ENCODE results near the gene CEP89. TPM values are rescaled to one million over a fixed set of nuclear protein-coding genes. Genes with fewer than 3 reads are reported as not detected.

CEP89 gene
- total RNA-seq, 4 donors from 2014 or later = 3.4 to 20.9 (median 9.5) TPM

- ATAC-seq = no peak
- intact Hi-C loops (cut with DNase I; ENCODE audit: low total_unique reads) = no loop called here
- TF ChIP-seq POLR2A (IDR thresholded peaks at IDR 0.05) = no peak
- no peak for TF ChIP-seq CTCF (IDR thresholded peaks at IDR 0.05 in 4 of 5, conservative IDR thresholded peaks at IDR 0.05 in 1 of 5)
- no peaks in the 10 kb centered on the region for H3K4me1 ChIP-seq
- no peaks in the 10 kb centered on the region for H3K9me3 ChIP-seq
- no peak for DNase-seq
- no peak overlapping the region for H3K4me3 ChIP-seq
- no peaks in the 10 kb centered on the region for H3K27me3 ChIP-seq
- peaks cover 0 to 25% of the 10 kb centered on the region in 2 donors for H3K36me3 ChIP-seq
- H3K27ac ChIP-seq = no peak overlapping the region
- in situ Hi-C loops (cut with MboI; ENCODE audit: low sequenced_read_pairs in 4 of 4) = no loop called here
Observed at GRCh38 chr19:32914879-32915660, 56.7 kb downstream of the CEP89 start.

GRCh38 chr19:32911467-32911866 lies 60.3 kb downstream of the CEP89 start:
- no peaks in the 10 kb centered on the region for H3K9me3 ChIP-seq
- no peaks in the 10 kb centered on the region for H3K4me1 ChIP-seq
- DNase-seq = no peak
- H3K4me3 ChIP-seq = no peak overlapping the region
- intact Hi-C loops (cut with DNase I; ENCODE audit: low total_unique reads) (no loop called here), in situ Hi-C loops (cut with MboI; ENCODE audit: low sequenced_read_pairs in 4 of 4) (no loop called here)
- TF ChIP-seq POLR2A (IDR thresholded peaks at IDR 0.05) (no peak), CTCF (IDR thresholded peaks at IDR 0.05 in 4 of 5, conservative IDR thresholded peaks at IDR 0.05 in 1 of 5) (no peak)
- no peak overlapping the region for H3K27ac ChIP-seq
- no peaks in the 10 kb centered on the region for H3K27me3 ChIP-seq
- ATAC-seq = no peak
- peaks cover 0 to 14% of the 10 kb centered on the region in 2 donors for H3K36me3 ChIP-seq

- no peaks in the 10 kb centered on the region for H3K4me1 ChIP-seq
- H3K4me3 ChIP-seq = no peak overlapping the region
- TF ChIP-seq CTCF (IDR thresholded peaks at IDR 0.05 in 4 of 5, conservative IDR thresholded peaks at IDR 0.05 in 1 of 5) (no peak), POLR2A (IDR thresholded peaks at IDR 0.05) (no peak)
- no peaks in the 10 kb centered on the region for H3K9me3 ChIP-seq
- peaks cover 0 to 14% of the 10 kb centered on the region in 2 donors for H3K36me3 ChIP-seq
- in situ Hi-C loops (cut with MboI; ENCODE audit: low sequenced_read_pairs in 4 of 4) (no loop called here), intact Hi-C loops (cut with DNase I; ENCODE audit: low total_unique reads) (no loop called here)
- H3K27me3 ChIP-seq = no peaks in the 10 kb centered on the region
- H3K27ac ChIP-seq = no peak overlapping the region
- ATAC-seq (no peak), DNase-seq (no peak)
Observed at GRCh38 chr19:32910874-32911273, 60.9 kb downstream of the CEP89 start.

GRCh38 chr19:32910094-32910493 lies 61.7 kb downstream of the CEP89 start:
- in situ Hi-C loops (cut with MboI; ENCODE audit: low sequenced_read_pairs in 4 of 4) = no loop called here
- H3K36me3 ChIP-seq = peaks cover 0 to 14% of the 10 kb centered on the region in 2 donors
- no peak overlapping the region for H3K4me3 ChIP-seq
- ATAC-seq (no peak), DNase-seq (no peak)
- H3K9me3 ChIP-seq = no peaks in the 10 kb centered on the region
- intact Hi-C loops (cut with DNase I; ENCODE audit: low total_unique reads) = no loop called here
- H3K4me1 ChIP-seq = no peaks in the 10 kb centered on the region
- no peak overlapping the region for H3K27ac ChIP-seq
- TF ChIP-seq POLR2A (IDR thresholded peaks at IDR 0.05) (no peak), CTCF (IDR thresholded peaks at IDR 0.05 in 4 of 5, conservative IDR thresholded peaks at IDR 0.05 in 1 of 5) (no peak)
- no peaks in the 10 kb centered on the region for H3K27me3 ChIP-seq
